IMR-90 (cell line): ENCODE data around the gene HOXB6. TPM values are rescaled to one million over a fixed set of nuclear protein-coding genes. Genes with fewer than 3 reads are reported as not detected.

ENCODE experiments used
- ATAC-seq: fragments of 200-7000 bp; cut with Tn5 transposase; 2 replicates; pipeline ENCODE4 v1.9.1; 2020; ENCODE audit warnings: low read depth, mild to moderate bottlenecking, moderate library complexity
- BruUV-seq: library from RNA; stranded (reverse); fragments of 400-500 nt; replicated peaks from 2 replicates; lab custom pipeline; 2021; lab: Mats Ljungman, UMichigan
- CTCF ChIA-PET: fragments of 300-600 bp; formaldehyde crosslinking; extraction: SDS; loops from one replicate; lab custom pipeline; 2021; ENCODE audit warnings: antibody characterized with exemption; lab: Yijun Ruan, JAX
- POLR2A ChIA-PET: fragments of 300-600 bp; sonication (Branson Sonifier 250); formaldehyde crosslinking; loops from one replicate; lab custom pipeline; 2022; ENCODE audit warnings: antibody characterized with exemption; ENCODE audit not compliant: unreplicated experiment; lab: Charles Lee
- DNase-seq: peaks from one replicate; pipeline ENCODE4 v3.0.0; 2013
- H2AFZ ChIP-seq: replicated peaks from 2 replicates; pipeline ENCODE3; 2013; ENCODE audit warnings: low read length, mild to moderate bottlenecking; ENCODE audit not compliant: poor library complexity
- H2AK5ac ChIP-seq: 2 replicates; pipeline ENCODE4 v1.6.1; 2013; ENCODE audit warnings: low read depth, low read length, inconsistent platforms
- H2AK9ac ChIP-seq: replicated peaks from 2 replicates; pipeline ENCODE3; 2013; ENCODE audit warnings: mild to moderate bottlenecking, low read depth, low read length, moderate library complexity; ENCODE audit not compliant: poor library complexity
- H2BK120ac ChIP-seq: 2 replicates; pipeline ENCODE4 v1.6.1; 2013; ENCODE audit warnings: low read depth, low read length, inconsistent platforms
- H2BK15ac ChIP-seq: 3 replicates; pipeline ENCODE4 v1.6.1; 2013; ENCODE audit warnings: low read depth, low read length, inconsistent platforms
- H2BK20ac ChIP-seq: 2 replicates; pipeline ENCODE4 v1.6.1; 2013; ENCODE audit warnings: low read depth, mild to moderate bottlenecking, inconsistent platforms, low read length, moderate library complexity
- H2BK5ac ChIP-seq: 2 replicates; pipeline ENCODE4 v1.6.1; 2013; ENCODE audit warnings: mild to moderate bottlenecking, low read depth, low read length, inconsistent platforms; ENCODE audit not compliant: poor library complexity, severe bottlenecking
- H3K14ac ChIP-seq: replicated peaks from 2 replicates; pipeline ENCODE4 v1.6.1; 2013; ENCODE audit warnings: low read depth, low read length, inconsistent platforms
- H3K18ac ChIP-seq: 2 replicates; pipeline ENCODE4 v1.6.1; 2013; ENCODE audit warnings: low read depth, low read length, control low read depth
- H3K23ac ChIP-seq: 2 replicates; pipeline ENCODE4 v1.6.1; 2013; ENCODE audit warnings: low read depth, low read length, inconsistent platforms
- H3K27ac ChIP-seq: 2 replicates; pipeline ENCODE4 v1.5.1; 2013; ENCODE audit warnings: mild to moderate bottlenecking, control low read depth, low read length; ENCODE audit not compliant: insufficient read depth
- H3K27me3 ChIP-seq: 2 replicates; pipeline ENCODE4 v1.6.1; 2013; ENCODE audit warnings: low read length; ENCODE audit not compliant: control insufficient read depth, insufficient read depth
- H3K36me3 ChIP-seq: 2 replicates; pipeline ENCODE4 v1.6.1; 2013; ENCODE audit warnings: low read length, mixed read lengths; ENCODE audit not compliant: control insufficient read depth, insufficient read depth
- H3K4ac ChIP-seq: 2 replicates; pipeline ENCODE4 v1.6.1; 2013; ENCODE audit warnings: low read depth, low read length, inconsistent platforms
- H3K4me1 ChIP-seq: 2 replicates; pipeline ENCODE4 v1.6.1; 2013; ENCODE audit warnings: low read length, mixed read lengths; ENCODE audit not compliant: control insufficient read depth, insufficient read depth
- H3K4me2 ChIP-seq: 2 replicates; pipeline ENCODE4 v1.6.1; 2013; ENCODE audit warnings: low read depth, mild to moderate bottlenecking, control low read depth, low read length, moderate library complexity
- H3K4me3 ChIP-seq: 2 replicates; pipeline ENCODE4 v1.5.1; 2013; ENCODE audit warnings: low read depth, mild to moderate bottlenecking, control low read depth, low read length, moderate library complexity; ENCODE audit not compliant: insufficient read depth
- H3K56ac ChIP-seq: 2 replicates; pipeline ENCODE4 v1.6.1; 2013; ENCODE audit warnings: low read length, inconsistent platforms; ENCODE audit not compliant: insufficient read depth; ENCODE audit errors: extremely low read depth
- H3K79me1 ChIP-seq, 2 experiments: 2 replicates each; pipeline ENCODE4 v1.6.1; 2013; ENCODE audit warnings: low read length in 2 of 2, inconsistent platforms in 1 of 2, low read depth in 1 of 2
- H3K9ac ChIP-seq: 2 replicates; pipeline ENCODE4 v1.6.1; 2013; ENCODE audit warnings: low read depth, low read length, control low read depth
- H3K9me1 ChIP-seq: 2 replicates; pipeline ENCODE4 v1.6.1; 2013; ENCODE audit warnings: low read length, inconsistent platforms; ENCODE audit not compliant: insufficient read depth
- H3K9me3 ChIP-seq: 2 replicates; pipeline ENCODE4 v1.6.1; 2013; ENCODE audit warnings: low read length; ENCODE audit not compliant: control insufficient read depth, insufficient read depth
- H4K20me1 ChIP-seq: 2 replicates; pipeline ENCODE4 v1.6.1; 2013; ENCODE audit warnings: low read length, inconsistent platforms; ENCODE audit not compliant: insufficient read depth
- H4K5ac ChIP-seq: 2 replicates; pipeline ENCODE4 v1.6.1; 2013; ENCODE audit warnings: mild to moderate bottlenecking, low read depth, low read length, control low read depth
- H4K8ac ChIP-seq, 2 experiments: 2 replicates each; pipeline ENCODE4 v1.6.1; 2013; ENCODE audit warnings: low read depth in 2 of 2, low read length in 2 of 2, control low read depth in 1 of 2, inconsistent platforms in 1 of 2
- H4K91ac ChIP-seq: 2 replicates; pipeline ENCODE4 v1.6.1; 2013; ENCODE audit warnings: low read depth, low read length, inconsistent platforms; ENCODE audit not compliant: insufficient read depth
- BHLHE40 ChIP-seq: fragments of 150-350 bp; IDR thresholded peaks from 2 replicates; pipeline ENCODE4 v1.6.1; 2016; ENCODE audit warnings: mild to moderate bottlenecking, low read depth, low read length
- CEBPB ChIP-seq: IDR thresholded peaks from 2 replicates; pipeline ENCODE4 v1.6.1; 2012; ENCODE audit warnings: low read depth, low read length, improper control_type of control experiment
- CHD1 ChIP-seq: IDR thresholded peaks from 2 replicates; pipeline ENCODE4 v1.6.1; 2012; ENCODE audit warnings: low read depth, low read length, improper control_type of control experiment
- CTCF ChIP-seq: conservative IDR thresholded peaks from 2 replicates; pipeline ENCODE4 v1.5.1; 2012; ENCODE audit warnings: mild to moderate bottlenecking, low read depth, low read length, improper control_type of control experiment
- ELK1 ChIP-seq: fragments of 150-350 bp; IDR thresholded peaks from 2 replicates; pipeline ENCODE4 v1.6.1; 2016; ENCODE audit warnings: low read depth, mild to moderate bottlenecking, low read length, moderate library complexity, borderline replicate concordance
- FOS ChIP-seq: fragments of 150-350 bp; IDR thresholded peaks from 2 replicates; pipeline ENCODE4 v1.6.1; 2016; ENCODE audit warnings: low read depth, low read length
- MAFK ChIP-seq: IDR thresholded peaks from 2 replicates; pipeline ENCODE4 v1.6.1; 2012; ENCODE audit warnings: low read depth, low read length, improper control_type of control experiment
- MAZ ChIP-seq: IDR thresholded peaks from 2 replicates; pipeline ENCODE4 v1.6.1; 2012; ENCODE audit warnings: low read depth, mild to moderate bottlenecking, low read length, improper control_type of control experiment, moderate library complexity, borderline replicate concordance
- MXI1 ChIP-seq: IDR thresholded peaks from 2 replicates; pipeline ENCODE4 v1.6.1; 2012; ENCODE audit warnings: low read depth, mild to moderate bottlenecking, low read length, moderate library complexity, borderline replicate concordance
- NFE2L2 ChIP-seq: fragments of 150-350 bp; IDR thresholded peaks from 2 replicates; pipeline ENCODE4 v1.6.1; 2016; ENCODE audit warnings: low read depth, mild to moderate bottlenecking, low read length
- POLR2A ChIP-seq: IDR thresholded peaks from 2 replicates; pipeline ENCODE4 v1.6.1; 2012; ENCODE audit warnings: mild to moderate bottlenecking, low read depth, low read length
- RAD21 ChIP-seq: IDR thresholded peaks from 2 replicates; pipeline ENCODE4 v1.6.1; 2012; ENCODE audit warnings: low read length, improper control_type of control experiment
- RCOR1 ChIP-seq: IDR thresholded peaks from 2 replicates; pipeline ENCODE4 v1.6.1; 2012; ENCODE audit warnings: mild to moderate bottlenecking, low read length, improper control_type of control experiment; ENCODE audit not compliant: insufficient replicate concordance
- RFX5 ChIP-seq: IDR thresholded peaks from 2 replicates; pipeline ENCODE4 v1.8.0; 2012; ENCODE audit warnings: low read depth, mild to moderate bottlenecking, low read length, moderate library complexity
- SMC3 ChIP-seq: fragments of 150-350 bp; IDR thresholded peaks from 2 replicates; pipeline ENCODE4 v1.6.1; 2016; ENCODE audit warnings: low read depth, mild to moderate bottlenecking, antibody characterized with exemption, low read length, moderate library complexity
- USF2 ChIP-seq: fragments of 150-350 bp; IDR thresholded peaks from 2 replicates; pipeline ENCODE4 v1.6.1; 2017; ENCODE audit warnings: mild to moderate bottlenecking, antibody characterized with exemption, low read length, low read depth
- dilution Hi-C: fragments of 300-500 bp; cut with HindIII; formaldehyde crosslinking; loops from one replicate; pipeline ENCODE4 v1.14.3; 2018; ENCODE audit warnings: low sequenced_read_pairs; ENCODE audit not compliant: unreplicated experiment
- in situ Hi-C: fragments of 300-500 bp; cut with MboI; formaldehyde crosslinking; loops from 3 replicates; pipeline ENCODE4 v1.14.3; 2019; ENCODE audit warnings: low sequenced_read_pairs, inconsistent platforms, mixed read lengths
- intact Hi-C: fragments of 100-400 bp; cut with micrococcal nuclease; formaldehyde crosslinking; loops from 2 replicates; pipeline ENCODE4 v1.10.0; 2022
- polyA plus RNA-seq, 3 experiments: library from polyadenylated mRNA; depleted of rRNA; stranded (reverse); fragments of >200 nt; gene quantifications; 2 replicates each; pipeline ENCODE4 v1.2.3, GENCODE V29; 2012; ENCODE audit warnings: low replicate concordance in 1 of 3
- total RNA-seq: library from RNA; depleted of rRNA; stranded (reverse); fragments of >200 nt; gene quantifications from 2 replicates; pipeline ENCODE4 v1.2.3, GENCODE V29; 2012

The HOXB6 gene
- total and polyA plus RNA-seq, 2 of the 4 experiments (the other 2 are of a cell fraction) = 11.1 to 42.2 TPM

GRCh38 chr17:48590607-48591161, 14.1 kb downstream of the HOXB6 start:
- H3K14ac ChIP-seq = peak overlapping the region; percentile 99
- peak overlapping the region; percentile 99 for H3K27ac ChIP-seq
- H3K36me3 ChIP-seq = peaks cover 14% of the 10 kb centered on the region; the same call in 1 of the 2 replicates
- H3K9me1 ChIP-seq = no peaks in the 10 kb centered on the region
- peak overlapping the region; percentile 97 for H2BK120ac ChIP-seq
- H3K4me1 ChIP-seq = peaks cover 9% of the 10 kb centered on the region
- H4K5ac ChIP-seq = peak overlapping the region; percentile 89
- peak overlapping the region; percentile 99 for H4K91ac ChIP-seq
- intact Hi-C loops (no loop called here), dilution Hi-C loops (no loop called here), in situ Hi-C loops (loop anchor here (10.0 kb wide), 1 partner anchor 566 kb away; no protein-coding TSS in a partner anchor)
- ChIA-PET CTCF (interaction anchor here (0.6 to 1.5 kb wide), 3 partner anchors 45 to 239 kb away, joined by 4 read pairs; no protein-coding TSS in a partner anchor), POLR2A (interaction anchor here (0.6 to 1.0 kb wide), 5 partner anchors 10 to 35 kb away, joined by 3 to 9 read pairs (median 4); no protein-coding TSS in a partner anchor)
- no peak for TF ChIP-seq BHLHE40
- no peak for TF ChIP-seq MAFK
- no peak for TF ChIP-seq CTCF
- TF ChIP-seq POLR2A = no peak
- TF ChIP-seq CEBPB = no peak
- TF ChIP-seq RCOR1 = no peak
- TF ChIP-seq ELK1 = no peak
- no peak for TF ChIP-seq MXI1
- no peak for TF ChIP-seq MAZ
- TF ChIP-seq NFE2L2 = no peak
- no peak for TF ChIP-seq SMC3
- no peak for TF ChIP-seq FOS
- no peak for TF ChIP-seq USF2
- TF ChIP-seq RAD21 = no peak
- no peak for TF ChIP-seq CHD1
- no peak for TF ChIP-seq RFX5
- peak overlapping the region; percentile 95 for H2BK15ac ChIP-seq
- H2BK20ac ChIP-seq = peak overlapping the region; percentile 91
- peak overlapping the region; percentile 94 for H2AK9ac ChIP-seq
- no peaks in the 10 kb centered on the region for H3K9me3 ChIP-seq
- no peaks in the 10 kb centered on the region for H3K27me3 ChIP-seq
- BruUV-seq = no TSS peak
- peak overlapping the region; percentile 98 for H2AK5ac ChIP-seq
- no peaks in the 10 kb centered on the region; the same call in 1 of the 2 replicates for H4K20me1 ChIP-seq
- no peaks in the 10 kb centered on the region for H3K79me1 ChIP-seq
- H3K56ac ChIP-seq = peak overlapping the region; percentile 100
- peak overlapping the region; percentile 98 for H3K4me2 ChIP-seq
- ATAC-seq (no peak), DNase-seq (peak; percentile 16)
- peak overlapping the region; percentile 100 for H3K9ac ChIP-seq
- peak overlapping the region; percentile 96 for H3K18ac ChIP-seq
- H3K4ac ChIP-seq = peak overlapping the region; percentile 99
- H2AFZ ChIP-seq = peak overlapping the region; percentile 64
- H3K23ac ChIP-seq = peak overlapping the region; percentile 100
- H4K8ac ChIP-seq = peak overlapping the region; percentile 96 to 99
- H2BK5ac ChIP-seq = peak overlapping the region; percentile 99
- H3K4me3 ChIP-seq = peak overlapping the region; percentile 91
